GM12874 (cell line): Measurements from ENCODE around the gene XAGE2.

Source experiments
- CTCF ChIP-seq: IDR thresholded peaks from 2 replicates; pipeline ENCODE4 v1.5.1; 2011; ENCODE audit warnings: low read depth, mild to moderate bottlenecking, control low read depth, low read length, moderate library complexity; ENCODE audit not compliant: insufficient read depth

XAGE2 gene

GRCh38 chrX:52353838-52354237, 15.0 kb upstream of the XAGE2 start:
- no peak for TF ChIP-seq CTCF

GRCh38 chrX:52355108-52355507, 13.7 kb upstream of the XAGE2 start:
- no peak for TF ChIP-seq CTCF

GRCh38 chrX:52359614-52360232, 9.1 kb upstream of the XAGE2 start:
- TF ChIP-seq CTCF, result no peak

GRCh38 chrX:52361941-52362340, 6.9 kb upstream of the XAGE2 start:
- no peak for TF ChIP-seq CTCF

- TF ChIP-seq CTCF, result no peak
Measured at GRCh38 chrX:52363247-52363883, 5.5 kb upstream of the XAGE2 start.

GRCh38 chrX:52378870-52379269, 10.0 kb downstream of the XAGE2 start:
- TF ChIP-seq CTCF, result no peak

- no peak for TF ChIP-seq CTCF
Measured at GRCh38 chrX:52380993-52381392, 12.2 kb downstream of the XAGE2 start.
